VCaP (cell line): ENCODE data around the gene RFK.

Experiments used
- H3K27ac ChIP-seq: fragments of 450-650 bp; 2 replicates; pipeline ENCODE4 v1.5.1; 2017
- CTCF ChIP-seq: fragments of 450-650 bp; conservative IDR thresholded peaks from 2 replicates; pipeline ENCODE4 v1.5.1; 2017; ENCODE audit warnings: mild to moderate bottlenecking, moderate library complexity

Gene RFK

GRCh38 chr9:76355886-76356285 is 38.3 kb downstream of the RFK start:
- no peak for TF ChIP-seq CTCF
- no peak overlapping the region for H3K27ac ChIP-seq

- no peak for TF ChIP-seq CTCF
Measured at GRCh38 chr9:76354221-76354620, 40.0 kb downstream of the RFK start.

GRCh38 chr9:76353280-76353679 is 40.9 kb downstream of the RFK start:
- H3K27ac ChIP-seq = no peak overlapping the region
- TF ChIP-seq CTCF = no peak

More at GRCh38 chr9:76354221-76354620, 40.0 kb downstream of the RFK start:
- H3K27ac ChIP-seq = no peak overlapping the region

GRCh38 chr9:76352026-76352620 is 42.1 kb downstream of the RFK start:
- no peak overlapping the region for H3K27ac ChIP-seq
- TF ChIP-seq CTCF = no peak

- TF ChIP-seq CTCF = no peak
Measured at GRCh38 chr9:76351006-76351405, 43.2 kb downstream of the RFK start.

GRCh38 chr9:76349865-76350264 is 44.4 kb downstream of the RFK start:
- no peak for TF ChIP-seq CTCF
- H3K27ac ChIP-seq = no peak overlapping the region

More at GRCh38 chr9:76351006-76351405, 43.2 kb downstream of the RFK start:
- no peak overlapping the region for H3K27ac ChIP-seq

GRCh38 chr9:76342858-76343257 is 51.4 kb downstream of the RFK start:
- no peak overlapping the region for H3K27ac ChIP-seq
- no peak for TF ChIP-seq CTCF
